ENCODE measurements around the gene HELZ. TPM values are rescaled to one million over a fixed set of nuclear protein-coding genes. Genes with fewer than 3 reads are reported as not detected.
"Not testable (repeated sequence)": the region's sequence is repeated elsewhere in the genome, so short reads cannot be mapped to it uniquely, and the experiment has no call there.

HELZ gene
- total and polyA plus RNA-seq, 2 donors (not counting 3 experiments of a cell fraction or from before 2014, with no cell fraction given): 8.0 to 47.3 TPM

DNA sequence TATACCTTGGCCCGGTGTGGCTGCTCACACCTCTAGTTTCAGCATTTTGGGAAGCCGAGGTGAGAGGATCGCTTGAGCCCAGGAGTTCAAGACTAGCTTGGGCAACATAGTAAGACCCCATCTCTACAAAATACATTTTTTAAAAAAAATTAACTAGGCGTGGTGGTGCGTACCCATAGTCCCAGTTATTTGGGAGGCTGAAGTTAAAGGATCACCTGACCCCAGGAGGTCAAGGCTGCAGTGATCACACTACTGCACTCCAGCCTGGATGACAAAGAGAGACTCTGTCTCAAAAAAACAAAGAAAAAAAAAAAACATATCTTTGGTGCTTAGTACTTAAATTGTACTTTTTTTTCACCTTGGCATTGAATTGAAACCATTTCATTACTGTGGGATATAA is 101.7 kb downstream of the HELZ start:
- Histone ChIP-seq H3K27me3 (ENCODE audit: control insufficient read depth in 2 of 2, insufficient read depth in 2 of 2, low read length in 2 of 2) (no peaks in the 10 kb centered on the region), H3K27ac (ENCODE audit: insufficient read depth, low read depth, low read length) (no peak overlapping the region), H3K4me1 (ENCODE audit: control insufficient read depth, extremely low read depth, insufficient read depth, low read length) (no peaks in the 10 kb centered on the region), H2AFZ (ENCODE audit: low read depth, low read length) (no peak overlapping the region), H3K9me3 (replicated peaks; ENCODE audit: control insufficient read depth, insufficient read depth, low read length) (no peaks in the 10 kb centered on the region), H3K9ac (replicated peaks; ENCODE audit: extremely low read depth, insufficient read depth, low read length) (no peak overlapping the region), H3K79me2 (ENCODE audit: control insufficient read depth, insufficient read depth, low read length) (no peaks in the 10 kb centered on the region), H3K9me1 (replicated peaks; ENCODE audit: control insufficient read depth, extremely low read depth, insufficient read depth, low read length) (no peaks in the 10 kb centered on the region), H4K20me1 (replicated peaks; ENCODE audit: control insufficient read depth, extremely low read depth, insufficient read depth, low read length) (no peaks in the 10 kb centered on the region), H3K4me3 (replicated peaks in 1 of 3; ENCODE audit: insufficient read depth in 1 of 3, low read depth in 1 of 3, low read length in 3 of 3) (no peak overlapping the region), H3K36me3 (ENCODE audit: control insufficient read depth in 2 of 2, extremely low read depth in 1 of 2, insufficient read depth in 2 of 2, low read length in 2 of 2) (peaks cover 0 to 2% of the 10 kb centered on the region in 2 experiments), H3K4me2 (ENCODE audit: insufficient read depth, low read length) (no peak overlapping the region)
- ChIA-PET CTCF (interaction anchor here (1.6 kb wide), 1 partner anchor 15 kb away, joined by 6 read pairs; no protein-coding TSS in a partner anchor), POLR2A (no interaction called here)
- dilution Hi-C loops (cut with MboI; ENCODE audit: extremely low pct_ligation_motif_present, low sequenced_read_pairs) (no loop called here), intact Hi-C loops (cut with micrococcal nuclease) (no loop called here)
- FAIRE-seq: no peak
- BruUV-seq (replicated peaks): no TSS peak
- no peak for DNase-seq (ENCODE audit: low read depth, low spot score)
- TF ChIP-seq POLR2A (IDR thresholded peaks at IDR 0.05; ENCODE audit: low read depth, low read length) (no peak), EZH2 (IDR thresholded peaks at IDR 0.05; ENCODE audit: borderline replicate concordance, low read depth, low read length, severe bottlenecking) (no peak), POLR2AphosphoS5 (IDR thresholded peaks at IDR 0.05; ENCODE audit: insufficient read depth, low read depth, low read length) (no peak), JUN (IDR thresholded peaks at IDR 0.05; ENCODE audit: borderline replicate concordance, insufficient read depth, insufficient read length, low read depth) (no peak), FOS (IDR thresholded peaks at IDR 0.05; ENCODE audit: borderline replicate concordance, insufficient read depth, low read length) (no peak), MYC (IDR thresholded peaks at IDR 0.05; ENCODE audit: low read depth, low read length) (no peak), MAX (IDR thresholded peaks at IDR 0.05; ENCODE audit: insufficient read depth, insufficient read length) (no peak), GATA2 (IDR thresholded peaks at IDR 0.05; ENCODE audit: insufficient read depth, insufficient read length, low read depth, low read length) (no peak)
- TF ChIP-seq, protein P1, sequence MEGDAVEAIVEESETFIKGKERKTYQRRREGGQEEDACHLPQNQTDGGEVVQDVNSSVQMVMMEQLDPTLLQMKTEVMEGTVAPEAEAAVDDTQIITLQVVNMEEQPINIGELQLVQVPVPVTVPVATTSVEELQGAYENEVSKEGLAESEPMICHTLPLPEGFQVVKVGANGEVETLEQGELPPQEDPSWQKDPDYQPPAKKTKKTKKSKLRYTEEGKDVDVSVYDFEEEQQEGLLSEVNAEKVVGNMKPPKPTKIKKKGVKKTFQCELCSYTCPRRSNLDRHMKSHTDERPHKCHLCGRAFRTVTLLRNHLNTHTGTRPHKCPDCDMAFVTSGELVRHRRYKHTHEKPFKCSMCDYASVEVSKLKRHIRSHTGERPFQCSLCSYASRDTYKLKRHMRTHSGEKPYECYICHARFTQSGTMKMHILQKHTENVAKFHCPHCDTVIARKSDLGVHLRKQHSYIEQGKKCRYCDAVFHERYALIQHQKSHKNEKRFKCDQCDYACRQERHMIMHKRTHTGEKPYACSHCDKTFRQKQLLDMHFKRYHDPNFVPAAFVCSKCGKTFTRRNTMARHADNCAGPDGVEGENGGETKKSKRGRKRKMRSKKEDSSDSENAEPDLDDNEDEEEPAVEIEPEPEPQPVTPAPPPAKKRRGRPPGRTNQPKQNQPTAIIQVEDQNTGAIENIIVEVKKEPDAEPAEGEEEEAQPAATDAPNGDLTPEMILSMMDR (IDR thresholded peaks at IDR 0.05; ENCODE audit: extremely low read depth in 1 of 2, insufficient read depth in 1 of 2, low read depth in 1 of 2, low read length in 2 of 2): no peak

DNA sequence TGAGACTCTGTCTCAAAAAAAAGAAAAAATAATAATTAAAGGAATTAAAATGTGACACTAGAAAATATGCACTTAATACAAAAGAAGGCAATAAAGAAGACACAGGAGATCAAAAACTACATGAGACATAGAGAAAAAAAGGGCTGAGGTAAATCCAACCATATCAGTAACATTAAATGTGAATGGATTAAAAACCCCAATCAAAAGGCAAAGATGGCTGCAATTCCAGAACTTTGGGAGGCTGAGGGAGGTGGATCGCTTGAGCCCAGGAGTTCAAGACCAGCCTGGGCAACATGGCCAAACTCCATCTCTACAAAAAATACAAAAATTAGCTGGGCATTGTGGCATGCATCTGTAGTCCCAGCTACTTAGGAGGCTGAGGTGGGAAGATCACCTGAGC is 103.0 kb downstream of the HELZ start:
- BruUV-seq (replicated peaks); FAIRE-seq; H3K27ac ChIP-seq (ENCODE audit: insufficient read depth, low read depth, low read length); H3K79me2 ChIP-seq (ENCODE audit: control insufficient read depth, insufficient read depth, low read length); dilution Hi-C loops (cut with MboI; ENCODE audit: extremely low pct_ligation_motif_present, low sequenced_read_pairs); H3K4me1 ChIP-seq (ENCODE audit: control insufficient read depth, extremely low read depth, insufficient read depth, low read length); H3K36me3 ChIP-seq (ENCODE audit: control insufficient read depth in 2 of 2, extremely low read depth in 1 of 2, insufficient read depth in 2 of 2, low read length in 2 of 2); H3K4me3 ChIP-seq (replicated peaks in 1 of 3; ENCODE audit: insufficient read depth in 1 of 3, low read depth in 1 of 3, low read length in 3 of 3); H3K4me2 ChIP-seq (ENCODE audit: insufficient read depth, low read length); intact Hi-C loops (cut with micrococcal nuclease); H3K9me3 ChIP-seq (replicated peaks; ENCODE audit: control insufficient read depth, insufficient read depth, low read length); H3K9ac ChIP-seq (replicated peaks; ENCODE audit: extremely low read depth, insufficient read depth, low read length); H4K20me1 ChIP-seq (replicated peaks; ENCODE audit: control insufficient read depth, extremely low read depth, insufficient read depth, low read length); DNase-seq (ENCODE audit: low read depth, low spot score); H3K27me3 ChIP-seq (ENCODE audit: control insufficient read depth in 2 of 2, insufficient read depth in 2 of 2, low read length in 2 of 2); H3K9me1 ChIP-seq (replicated peaks; ENCODE audit: control insufficient read depth, extremely low read depth, insufficient read depth, low read length); H2AFZ ChIP-seq (ENCODE audit: low read depth, low read length): not testable (repeated sequence)
- ChIA-PET POLR2A (interaction anchor here (0.6 kb wide), 1 partner anchor 90 kb away, joined by 4 read pairs; no protein-coding TSS in a partner anchor), CTCF (interaction anchor here (0.8 to 3.0 kb wide), 3 partner anchors 12 to 59 kb away, joined by 3 to 10 read pairs (median 6); no protein-coding TSS in a partner anchor)
